ENCODE data around the gene FBXW11.

GRCh38 chr5:171855798-171856763 lies 150.4 kb downstream of the FBXW11 start:
- TF ChIP-seq, protein P1, sequence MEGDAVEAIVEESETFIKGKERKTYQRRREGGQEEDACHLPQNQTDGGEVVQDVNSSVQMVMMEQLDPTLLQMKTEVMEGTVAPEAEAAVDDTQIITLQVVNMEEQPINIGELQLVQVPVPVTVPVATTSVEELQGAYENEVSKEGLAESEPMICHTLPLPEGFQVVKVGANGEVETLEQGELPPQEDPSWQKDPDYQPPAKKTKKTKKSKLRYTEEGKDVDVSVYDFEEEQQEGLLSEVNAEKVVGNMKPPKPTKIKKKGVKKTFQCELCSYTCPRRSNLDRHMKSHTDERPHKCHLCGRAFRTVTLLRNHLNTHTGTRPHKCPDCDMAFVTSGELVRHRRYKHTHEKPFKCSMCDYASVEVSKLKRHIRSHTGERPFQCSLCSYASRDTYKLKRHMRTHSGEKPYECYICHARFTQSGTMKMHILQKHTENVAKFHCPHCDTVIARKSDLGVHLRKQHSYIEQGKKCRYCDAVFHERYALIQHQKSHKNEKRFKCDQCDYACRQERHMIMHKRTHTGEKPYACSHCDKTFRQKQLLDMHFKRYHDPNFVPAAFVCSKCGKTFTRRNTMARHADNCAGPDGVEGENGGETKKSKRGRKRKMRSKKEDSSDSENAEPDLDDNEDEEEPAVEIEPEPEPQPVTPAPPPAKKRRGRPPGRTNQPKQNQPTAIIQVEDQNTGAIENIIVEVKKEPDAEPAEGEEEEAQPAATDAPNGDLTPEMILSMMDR (conservative IDR thresholded peaks at IDR 0.05 in 1 of 2, IDR thresholded peaks at IDR 0.05 in 1 of 2; ENCODE audit: extremely low read depth in 1 of 2, insufficient read depth in 1 of 2, low read depth in 1 of 2, low read length in 2 of 2): no peak
- TF ChIP-seq EZH2 (IDR thresholded peaks at IDR 0.05; ENCODE audit: borderline replicate concordance, low read length): no peak
